ENCODE measurements around the gene PPDPF. TPM values are rescaled to one million over a fixed set of nuclear protein-coding genes. Genes with fewer than 3 reads are reported as not detected.

Gene PPDPF
- polyA plus RNA-seq, 1 donor from 2014 or later, result 95.1 TPM

DNA sequence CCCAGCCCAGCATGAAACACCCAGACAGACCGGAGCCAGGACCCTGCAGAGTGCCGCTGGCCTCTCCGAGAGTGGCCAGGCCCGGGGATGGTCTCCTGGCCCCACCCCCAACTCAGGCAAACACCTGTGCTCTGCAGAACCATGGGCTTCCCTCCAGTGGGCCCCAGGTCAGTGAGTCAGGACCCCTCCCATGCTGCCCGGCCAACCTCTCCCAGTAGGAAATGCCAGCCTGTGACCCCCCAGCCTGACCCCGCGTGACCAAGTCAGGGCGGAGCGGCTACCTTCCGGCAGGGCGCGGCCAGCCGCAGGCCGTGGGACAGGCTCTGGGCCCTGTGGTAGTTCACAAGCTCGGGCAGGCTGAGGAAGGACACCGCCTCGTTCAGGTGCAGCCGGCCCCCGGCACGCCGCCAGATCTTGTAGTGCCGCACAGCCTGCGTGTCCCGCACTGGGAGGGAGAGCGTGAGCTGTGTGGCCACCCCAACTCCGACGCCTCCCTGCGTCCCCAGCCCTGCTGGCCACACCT is 13.4 kb downstream of the PPDPF start:
- H3K9me2 ChIP-seq (ENCODE audit: insufficient read depth, low read length), result no peaks in the 10 kb centered on the region
- H3K4me2 ChIP-seq (ENCODE audit: low read length), result no peak overlapping the region
- H3K79me2 ChIP-seq (replicated peaks; ENCODE audit: insufficient read depth, low read length), result no peaks in the 10 kb centered on the region
- no peak for TF ChIP-seq MXI1 (conservative IDR thresholded peaks at IDR 0.05; ENCODE audit: poor library complexity, severe bottlenecking)
- TF ChIP-seq EZH2 (IDR thresholded peaks at IDR 0.05; ENCODE audit: borderline replicate concordance, insufficient read depth, low read length, poor library complexity, severe bottlenecking), result no peak
- TF ChIP-seq, protein P1, sequence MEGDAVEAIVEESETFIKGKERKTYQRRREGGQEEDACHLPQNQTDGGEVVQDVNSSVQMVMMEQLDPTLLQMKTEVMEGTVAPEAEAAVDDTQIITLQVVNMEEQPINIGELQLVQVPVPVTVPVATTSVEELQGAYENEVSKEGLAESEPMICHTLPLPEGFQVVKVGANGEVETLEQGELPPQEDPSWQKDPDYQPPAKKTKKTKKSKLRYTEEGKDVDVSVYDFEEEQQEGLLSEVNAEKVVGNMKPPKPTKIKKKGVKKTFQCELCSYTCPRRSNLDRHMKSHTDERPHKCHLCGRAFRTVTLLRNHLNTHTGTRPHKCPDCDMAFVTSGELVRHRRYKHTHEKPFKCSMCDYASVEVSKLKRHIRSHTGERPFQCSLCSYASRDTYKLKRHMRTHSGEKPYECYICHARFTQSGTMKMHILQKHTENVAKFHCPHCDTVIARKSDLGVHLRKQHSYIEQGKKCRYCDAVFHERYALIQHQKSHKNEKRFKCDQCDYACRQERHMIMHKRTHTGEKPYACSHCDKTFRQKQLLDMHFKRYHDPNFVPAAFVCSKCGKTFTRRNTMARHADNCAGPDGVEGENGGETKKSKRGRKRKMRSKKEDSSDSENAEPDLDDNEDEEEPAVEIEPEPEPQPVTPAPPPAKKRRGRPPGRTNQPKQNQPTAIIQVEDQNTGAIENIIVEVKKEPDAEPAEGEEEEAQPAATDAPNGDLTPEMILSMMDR (IDR thresholded peaks at IDR 0.05; ENCODE audit: poor library complexity, severe bottlenecking), result no peak
- TF ChIP-seq, protein P2, sequence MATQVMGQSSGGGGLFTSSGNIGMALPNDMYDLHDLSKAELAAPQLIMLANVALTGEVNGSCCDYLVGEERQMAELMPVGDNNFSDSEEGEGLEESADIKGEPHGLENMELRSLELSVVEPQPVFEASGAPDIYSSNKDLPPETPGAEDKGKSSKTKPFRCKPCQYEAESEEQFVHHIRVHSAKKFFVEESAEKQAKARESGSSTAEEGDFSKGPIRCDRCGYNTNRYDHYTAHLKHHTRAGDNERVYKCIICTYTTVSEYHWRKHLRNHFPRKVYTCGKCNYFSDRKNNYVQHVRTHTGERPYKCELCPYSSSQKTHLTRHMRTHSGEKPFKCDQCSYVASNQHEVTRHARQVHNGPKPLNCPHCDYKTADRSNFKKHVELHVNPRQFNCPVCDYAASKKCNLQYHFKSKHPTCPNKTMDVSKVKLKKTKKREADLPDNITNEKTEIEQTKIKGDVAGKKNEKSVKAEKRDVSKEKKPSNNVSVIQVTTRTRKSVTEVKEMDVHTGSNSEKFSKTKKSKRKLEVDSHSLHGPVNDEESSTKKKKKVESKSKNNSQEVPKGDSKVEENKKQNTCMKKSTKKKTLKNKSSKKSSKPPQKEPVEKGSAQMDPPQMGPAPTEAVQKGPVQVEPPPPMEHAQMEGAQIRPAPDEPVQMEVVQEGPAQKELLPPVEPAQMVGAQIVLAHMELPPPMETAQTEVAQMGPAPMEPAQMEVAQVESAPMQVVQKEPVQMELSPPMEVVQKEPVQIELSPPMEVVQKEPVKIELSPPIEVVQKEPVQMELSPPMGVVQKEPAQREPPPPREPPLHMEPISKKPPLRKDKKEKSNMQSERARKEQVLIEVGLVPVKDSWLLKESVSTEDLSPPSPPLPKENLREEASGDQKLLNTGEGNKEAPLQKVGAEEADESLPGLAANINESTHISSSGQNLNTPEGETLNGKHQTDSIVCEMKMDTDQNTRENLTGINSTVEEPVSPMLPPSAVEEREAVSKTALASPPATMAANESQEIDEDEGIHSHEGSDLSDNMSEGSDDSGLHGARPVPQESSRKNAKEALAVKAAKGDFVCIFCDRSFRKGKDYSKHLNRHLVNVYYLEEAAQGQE (IDR thresholded peaks at IDR 0.05; ENCODE audit: borderline replicate concordance), result no peak
- TF ChIP-seq SMC3 (conservative IDR thresholded peaks at IDR 0.05; ENCODE audit: poor library complexity), result no peak
- TF ChIP-seq RAD21 (conservative IDR thresholded peaks at IDR 0.05), result no peak
- TF ChIP-seq EP300 (conservative IDR thresholded peaks at IDR 0.05; ENCODE audit: poor library complexity, severe bottlenecking), result no peak
- TF ChIP-seq POLR2AphosphoS5 (IDR thresholded peaks at IDR 0.05), result no peak
- TF ChIP-seq TAF1 (IDR thresholded peaks at IDR 0.05; ENCODE audit: low read depth), result no peak
- H3K4me3 ChIP-seq (ENCODE audit: low read length), result no peak overlapping the region
- H3F3A ChIP-seq (ENCODE audit: insufficient read depth, low read length, poor library complexity, severe bottlenecking), result no peaks in the 10 kb centered on the region
- H3K9ac ChIP-seq (ENCODE audit: low read length), result no peak overlapping the region
- H2AFZ ChIP-seq (ENCODE audit: low read depth, low read length), result no peak overlapping the region
- no peaks in the 10 kb centered on the region for H3K36me3 ChIP-seq (ENCODE audit: insufficient read depth, low read length)
- H3K27ac ChIP-seq (ENCODE audit: low read length), result no peak overlapping the region
- H3K27me3 ChIP-seq (ENCODE audit: insufficient read depth, low read depth, low read length), result no peaks in the 10 kb centered on the region
- no peaks in the 10 kb centered on the region for H3K9me3 ChIP-seq (ENCODE audit: low read length)
- no peaks in the 10 kb centered on the region for H4K20me1 ChIP-seq (ENCODE audit: insufficient read depth)

DNA sequence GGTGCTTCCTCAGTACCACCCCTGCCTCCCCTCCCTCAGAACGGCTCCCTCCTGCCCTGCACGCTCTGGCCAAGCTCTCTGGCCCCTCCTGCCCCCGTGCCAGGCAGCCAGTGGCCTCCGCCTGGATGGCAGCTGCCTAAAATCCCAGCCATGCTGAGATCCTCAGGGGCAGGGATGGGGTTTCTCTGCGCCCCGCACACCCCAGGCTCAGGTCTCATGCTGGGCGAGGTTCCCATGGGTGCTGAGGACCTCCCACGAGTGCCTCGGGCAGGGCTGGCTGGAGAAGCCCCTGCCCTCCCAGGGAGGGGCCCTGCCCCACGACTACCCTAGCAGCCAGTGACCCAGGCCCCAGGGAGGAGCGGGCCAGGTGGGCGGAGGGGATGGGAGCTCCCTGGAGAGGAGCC is 13.9 kb downstream of the PPDPF start:
- no peak for TF ChIP-seq MXI1 (conservative IDR thresholded peaks at IDR 0.05; ENCODE audit: poor library complexity, severe bottlenecking)
- TF ChIP-seq, protein P2 (IDR thresholded peaks at IDR 0.05; ENCODE audit: borderline replicate concordance), result no peak
- no peak for TF ChIP-seq SMC3 (conservative IDR thresholded peaks at IDR 0.05; ENCODE audit: poor library complexity)
- Histone ChIP-seq H3K9me3 (ENCODE audit: low read length) (no peaks in the 10 kb centered on the region), H3K4me2 (ENCODE audit: low read length) (no peak overlapping the region), H2AFZ (ENCODE audit: low read depth, low read length) (no peak overlapping the region), H3K27me3 (ENCODE audit: insufficient read depth, low read depth, low read length) (no peaks in the 10 kb centered on the region), H3K36me3 (ENCODE audit: insufficient read depth, low read length) (no peaks in the 10 kb centered on the region), H3K4me3 (ENCODE audit: low read length) (no peak overlapping the region), H3K27ac (ENCODE audit: low read length) (no peak overlapping the region), H4K20me1 (ENCODE audit: insufficient read depth) (no peaks in the 10 kb centered on the region), H3K9ac (ENCODE audit: low read length) (no peak overlapping the region), H3F3A (ENCODE audit: insufficient read depth, low read length, poor library complexity, severe bottlenecking) (no peaks in the 10 kb centered on the region), H3K9me2 (ENCODE audit: insufficient read depth, low read length) (no peaks in the 10 kb centered on the region), H3K79me2 (replicated peaks; ENCODE audit: insufficient read depth, low read length) (no peaks in the 10 kb centered on the region)
